ENCODE results near the gene ROBO1.

The ROBO1 gene

DNA sequence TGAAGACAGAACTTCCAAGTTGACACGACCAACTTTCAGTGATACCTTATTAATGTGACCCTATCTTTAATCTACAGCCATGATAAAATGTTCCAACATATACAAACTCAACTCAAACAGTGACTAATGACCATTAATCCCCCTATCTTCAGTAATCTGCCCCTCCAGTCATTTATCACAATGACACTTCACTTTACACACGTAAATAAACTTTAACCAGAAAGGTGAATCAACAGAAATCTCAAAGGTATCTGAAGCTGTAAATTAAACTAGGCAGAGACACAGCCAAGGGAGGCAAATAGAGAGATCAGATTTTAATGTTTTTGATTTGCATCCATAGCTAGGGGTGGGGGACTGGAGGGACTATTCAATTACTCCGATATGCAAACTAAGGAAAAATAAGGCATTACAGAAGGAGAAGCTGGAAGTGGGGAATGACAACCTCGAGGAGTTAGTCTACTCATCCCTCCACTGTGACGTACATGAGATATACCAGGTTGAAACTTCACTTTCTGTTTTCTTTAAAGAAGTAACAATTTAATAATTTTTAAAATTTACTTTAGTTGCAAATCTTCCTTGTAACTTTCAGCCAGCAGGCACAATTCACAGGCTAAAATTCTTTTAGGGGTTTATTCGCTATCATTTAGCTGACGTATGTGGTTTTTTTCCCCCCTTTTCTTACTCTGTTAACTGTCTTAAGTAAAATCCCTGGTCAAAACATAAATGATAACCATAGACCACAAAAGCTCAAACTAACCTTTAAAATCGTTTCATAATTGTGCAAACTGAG lies 751.0 kb downstream of the ROBO1 start:
- DNase-seq (ENCODE audit: low read depth, low spot score) = peak; percentile 14

- DNase-seq (ENCODE audit: low read depth, low spot score) = no peak
Observed at GRCh38 chr3:79015854-79016253, 751.9 kb downstream of the ROBO1 start.

GRCh38 chr3:79012946-79013362 lies 754.8 kb downstream of the ROBO1 start:
- DNase-seq (ENCODE audit: low read depth, low spot score) = no peak

DNA sequence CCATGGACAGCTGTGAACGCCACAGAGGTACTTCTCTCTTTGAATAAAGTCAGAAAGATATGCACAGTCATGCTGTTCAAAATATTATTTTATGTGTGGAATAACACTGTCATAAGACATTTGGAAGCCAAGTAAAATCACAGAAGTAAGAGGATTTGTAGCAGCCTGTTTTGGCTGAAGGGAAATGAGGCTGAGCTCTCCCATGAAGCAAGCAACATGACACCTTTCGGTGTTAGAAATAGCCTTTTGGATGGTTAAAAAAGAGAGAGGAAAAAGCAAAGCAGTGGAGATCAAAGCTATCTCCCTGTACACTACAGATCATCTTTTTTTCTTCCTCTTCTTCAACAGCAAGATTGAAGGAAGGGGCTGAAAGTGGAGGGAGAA lies 755.3 kb downstream of the ROBO1 start:
- no peak for DNase-seq (ENCODE audit: low read depth, low spot score)

- DNase-seq (ENCODE audit: low read depth, low spot score) = no peak
Observed at GRCh38 chr3:79011821-79012529, 755.8 kb downstream of the ROBO1 start.

DNA sequence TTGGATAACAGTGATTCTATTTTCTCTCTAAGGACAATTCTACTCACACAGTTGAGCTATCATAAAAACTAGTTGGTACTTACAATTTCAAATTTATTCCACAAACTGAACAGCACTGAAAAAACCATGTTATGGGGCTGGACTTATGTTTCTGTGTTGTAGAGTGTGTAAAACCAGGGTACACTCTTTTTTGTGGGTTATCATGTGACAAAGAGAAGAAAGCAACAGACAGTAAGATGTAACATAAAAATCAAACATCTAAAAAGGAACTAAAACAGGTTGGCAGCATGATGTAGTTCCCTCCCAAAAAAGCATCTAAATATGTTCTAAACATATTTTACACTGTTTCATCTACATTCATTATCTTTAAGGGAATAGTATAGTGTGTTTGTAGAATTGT lies 757.9 kb downstream of the ROBO1 start:
- no peak for DNase-seq (ENCODE audit: low read depth, low spot score)

GRCh38 chr3:79006077-79006476 lies 761.7 kb downstream of the ROBO1 start:
- no peak for DNase-seq (ENCODE audit: low read depth, low spot score)

GRCh38 chr3:79005084-79005483 lies 762.7 kb downstream of the ROBO1 start:
- no peak for DNase-seq (ENCODE audit: low read depth, low spot score)

- no peak for DNase-seq (ENCODE audit: low read depth, low spot score)
Observed at GRCh38 chr3:79003994-79004393, 763.8 kb downstream of the ROBO1 start.

GRCh38 chr3:79002465-79003372 lies 765.1 kb downstream of the ROBO1 start:
- no peak for DNase-seq (ENCODE audit: low read depth, low spot score)

DNA sequence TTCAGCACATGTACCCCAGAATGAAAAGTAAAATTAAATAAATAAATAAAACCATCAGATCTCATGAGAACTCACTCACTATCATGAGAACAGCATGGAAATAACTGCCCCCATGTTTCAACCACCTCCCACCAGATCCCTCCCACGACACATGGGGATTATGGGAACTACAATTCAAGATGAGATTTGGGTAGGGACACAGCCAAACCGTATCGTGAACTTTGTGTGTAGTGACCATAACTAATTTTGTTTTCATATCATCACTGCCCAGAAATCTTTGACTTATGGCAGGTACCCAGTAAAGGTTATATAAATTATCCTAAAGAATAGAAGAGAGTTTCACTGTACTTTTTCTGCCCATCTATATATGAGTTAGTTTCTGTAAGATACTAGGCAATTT lies 766.5 kb downstream of the ROBO1 start:
- no peak for DNase-seq (ENCODE audit: low read depth, low spot score)

DNA sequence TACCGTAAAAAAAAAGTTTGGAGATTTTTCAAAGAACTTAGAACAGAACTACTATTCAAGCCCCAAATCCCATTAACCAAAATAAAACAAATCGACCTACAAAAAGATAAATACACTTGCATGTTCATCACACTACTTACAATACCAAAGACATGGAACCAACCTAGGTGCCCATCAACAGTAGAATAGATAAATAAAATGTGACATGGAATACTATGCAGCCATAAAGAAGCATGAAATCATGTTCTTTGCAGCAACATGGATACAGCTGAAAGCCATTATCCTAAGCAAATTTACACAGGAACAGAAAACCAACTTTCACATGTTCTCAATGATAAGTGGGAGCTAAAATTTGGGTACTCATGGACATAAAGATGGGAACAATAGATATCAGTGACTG lies 768.7 kb downstream of the ROBO1 start:
- DNase-seq (ENCODE audit: low read depth, low spot score) = no peak

- no peak for DNase-seq (ENCODE audit: low read depth, low spot score)
Observed at GRCh38 chr3:78995087-78995486, 772.7 kb downstream of the ROBO1 start.

GRCh38 chr3:78994174-78995027 lies 773.4 kb downstream of the ROBO1 start:
- DNase-seq (ENCODE audit: low read depth, low spot score) = no peak

DNA sequence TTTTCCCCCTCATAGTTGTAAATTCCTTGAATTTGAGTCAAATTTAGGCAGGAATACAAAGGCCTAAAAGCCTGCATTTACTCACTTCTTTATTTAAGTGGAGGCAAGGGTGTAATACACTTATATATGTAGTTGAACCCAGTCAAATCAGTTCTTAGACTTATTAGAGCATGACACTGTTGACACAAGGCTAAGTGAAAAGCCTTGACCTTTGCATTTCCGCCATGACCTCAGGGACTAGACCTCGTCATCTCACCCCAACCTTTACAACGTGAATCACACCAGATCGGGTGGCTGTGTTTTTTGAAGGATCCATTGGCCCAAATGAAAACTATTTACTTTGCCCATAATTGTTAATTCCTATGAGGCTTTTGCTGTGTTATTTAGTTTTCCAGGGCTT lies 774.4 kb downstream of the ROBO1 start:
- DNase-seq (ENCODE audit: low read depth, low spot score) = no peak

DNA sequence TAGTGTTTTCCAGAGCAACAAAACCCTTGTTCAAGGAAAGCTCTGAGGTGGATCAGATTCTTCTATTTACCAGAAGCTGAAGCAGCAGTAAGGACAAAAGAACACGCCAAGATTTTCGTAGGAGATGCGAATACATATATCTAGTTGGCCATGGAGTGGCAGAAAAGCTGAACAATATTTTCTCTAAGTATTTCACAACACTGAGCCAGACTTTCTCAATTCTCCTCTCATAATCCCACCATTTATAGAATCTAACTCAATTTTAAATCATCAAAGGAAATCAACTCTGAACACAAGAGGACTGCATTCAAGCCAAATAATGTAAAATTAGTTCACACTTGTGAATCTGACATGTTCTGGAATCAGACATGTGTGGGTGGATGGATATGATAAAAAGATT lies 775.0 kb downstream of the ROBO1 start:
- no peak for DNase-seq (ENCODE audit: low read depth, low spot score)

GRCh38 chr3:78992400-78992799 lies 775.4 kb downstream of the ROBO1 start:
- DNase-seq (ENCODE audit: low read depth, low spot score) = no peak

GRCh38 chr3:78991656-78992055 lies 776.1 kb downstream of the ROBO1 start:
- no peak for DNase-seq (ENCODE audit: low read depth, low spot score)

GRCh38 chr3:78990156-78990555 lies 777.6 kb downstream of the ROBO1 start:
- DNase-seq (ENCODE audit: low read depth, low spot score) = no peak

GRCh38 chr3:78988324-78988723 lies 779.5 kb downstream of the ROBO1 start:
- DNase-seq (ENCODE audit: low read depth, low spot score) = peak; percentile 45

DNA sequence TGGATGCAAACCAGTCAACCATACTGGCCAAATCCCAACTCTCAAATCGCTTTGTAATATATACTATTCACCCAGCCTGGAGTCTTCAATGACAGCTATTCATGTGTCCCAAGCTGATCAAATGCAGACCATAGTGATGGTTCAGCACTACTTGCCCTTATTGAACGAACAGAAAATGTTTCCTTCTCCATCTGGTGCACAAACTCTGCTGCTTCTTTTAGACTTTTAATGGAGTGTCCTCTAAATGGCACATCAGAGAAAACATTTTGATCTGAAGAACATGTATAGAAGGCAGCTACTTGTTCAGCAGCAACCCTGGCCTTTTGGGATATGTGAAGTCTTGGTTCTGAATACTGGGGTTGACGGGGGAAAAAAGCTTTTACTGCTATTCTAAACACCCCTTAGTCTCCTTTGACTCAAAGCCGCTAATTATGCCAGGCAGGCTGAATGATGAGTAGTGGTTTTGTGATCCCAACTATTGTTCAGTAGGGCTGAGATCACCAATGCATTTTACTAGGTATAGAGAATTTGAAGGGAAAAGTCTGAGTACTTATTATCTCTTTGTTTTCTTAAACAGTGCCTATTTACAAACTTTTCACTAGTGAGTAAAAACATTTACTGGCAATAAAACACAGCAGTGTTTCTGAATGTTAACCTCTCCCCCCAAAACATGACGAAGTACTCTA lies 781.2 kb downstream of the ROBO1 start:
- DNase-seq (ENCODE audit: low read depth, low spot score) = peak; percentile 50
